Uterus (tissue), 4 donors: ENCODE measurements around the gene BDNF. TPM values are rescaled to one million over a fixed set of nuclear protein-coding genes. Genes with fewer than 3 reads are reported as not detected.
"Not testable (repeated sequence)": the region's sequence is repeated elsewhere in the genome, so short reads cannot be mapped to it uniquely, and the experiment has no call there.

Source experiments
- DNase-seq, 2 donors: peaks; one replicate each; pipeline ENCODE4 v3.0.0-alpha.2; 2019 to 2020
- H3K27ac ChIP-seq, 2 donors: fragments of 200-600 bp; sonication (generic); 1 replicate in 1 of 2; 2 replicates in 1 of 2; pipeline ENCODE4 v1.5.1; 2016 to 2018
- H3K27me3 ChIP-seq, 2 donors: fragments of 200-600 bp; sonication (generic); one replicate each; pipeline ENCODE4 v1.5.1; 2018 to 2019; ENCODE audit warnings: control low read depth in 1 of 2
- H3K36me3 ChIP-seq, 2 donors: fragments of 200-600 bp; sonication (generic); one replicate each; pipeline ENCODE4 v1.5.1; 2019; ENCODE audit warnings: control low read depth in 1 of 2
- H3K4me1 ChIP-seq, 2 donors: fragments of 200-600 bp; sonication (generic); one replicate each; pipeline ENCODE4 v1.5.1; 2018 to 2019; ENCODE audit warnings: control low read depth in 1 of 2
- H3K4me3 ChIP-seq, 2 donors: fragments of 200-600 bp; sonication (generic); 1 replicate in 1 of 2; 2 replicates in 1 of 2; pipeline ENCODE4 v1.5.1; 2018 to 2019; ENCODE audit warnings: mild to moderate bottlenecking in 1 of 2
- H3K9me3 ChIP-seq, 2 donors: fragments of 200-600 bp; sonication (generic); one replicate each; pipeline ENCODE4 v1.5.1; 2019; ENCODE audit warnings: control low read depth in 1 of 2
- CTCF ChIP-seq, 4 experiments: fragments of 200-600 bp in 2 of 4; fragments of 450-650 bp in 2 of 4; sonication (generic) in 2 of 4; IDR thresholded peaks; one replicate each; pipeline ENCODE4 v1.5.1; 2016 to 2019; ENCODE audit warnings: antibody characterized with exemption in 4 of 4, mild to moderate bottlenecking in 2 of 4, moderate library complexity in 1 of 4
- POLR2A ChIP-seq, 2 donors: fragments of 450-650 bp; IDR thresholded peaks; one replicate each; pipeline ENCODE4 v1.6.1; 2016; ENCODE audit warnings: antibody characterized with exemption in 2 of 2, mild to moderate bottlenecking in 1 of 2, moderate library complexity in 1 of 2
- intact Hi-C: fragments of 100-400 bp; cut with DNase I; formaldehyde crosslinking; loops from one replicate; pipeline ENCODE4 v1.15.1; 2023; ENCODE audit warnings: low total_unique reads
- total RNA-seq, 4 donors: library from RNA; depleted of rRNA in 3 of 4; stranded (reverse); fragments of >200 nt in 3 of 4; gene quantifications; one replicate each; pipeline versions ENCODE4 v1.1.0 to v1.2.4, GENCODE V29; 2014 to 2023
- donor health status: DM: yes; HTN: yes; CAD: no.

The BDNF gene
- total RNA-seq, 4 donors from 2014 or later, result 0.83 TPM; not detected in 3

GRCh38 chr11:27642954-27643353, 57.3 kb downstream of the BDNF start:
- H3K9me3 ChIP-seq, result no peaks in the 10 kb centered on the region
- no peak for TF ChIP-seq CTCF (IDR thresholded peaks at IDR 0.05)
- TF ChIP-seq POLR2A (IDR thresholded peaks at IDR 0.05), result no peak
- no peak overlapping the region for H3K4me3 ChIP-seq

DNA sequence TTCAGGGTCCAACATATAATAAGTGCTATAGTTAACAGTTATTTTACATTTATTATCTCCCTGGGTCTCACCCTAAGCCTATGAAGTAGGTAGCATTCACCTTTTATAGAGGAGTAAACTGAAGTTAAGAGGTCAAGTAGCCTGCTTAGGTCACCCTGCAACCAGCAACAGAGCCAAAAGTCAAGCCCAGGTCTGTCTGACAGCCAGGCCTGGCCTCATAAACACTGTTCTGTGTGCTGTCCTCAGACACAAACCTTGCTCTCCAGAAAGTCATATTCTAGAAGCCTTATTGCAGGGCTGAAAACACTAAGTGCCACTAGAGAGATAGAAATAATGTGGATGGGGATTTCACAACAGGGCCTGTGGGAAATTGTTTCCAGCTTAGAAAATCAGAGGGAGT, 59.3 kb downstream of the BDNF start:
- Histone ChIP-seq H3K27ac (no peak overlapping the region), H3K36me3 (no peaks in the 10 kb centered on the region), H3K9me3 (no peaks in the 10 kb centered on the region), H3K4me1 (no peaks in the 10 kb centered on the region), H3K27me3 (no peaks in the 10 kb centered on the region), H3K4me3 (no peak overlapping the region)
- TF ChIP-seq POLR2A (IDR thresholded peaks at IDR 0.05) (no peak), CTCF (IDR thresholded peaks at IDR 0.05) (no peak)
- DNase-seq, result no peak
- intact Hi-C loops, result no loop called here

More at GRCh38 chr11:27642954-27643353, 57.3 kb downstream of the BDNF start:
- Histone ChIP-seq H3K4me1 (no peaks in the 10 kb centered on the region), H3K27ac (no peak overlapping the region), H3K27me3 (no peaks in the 10 kb centered on the region), H3K36me3 (no peaks in the 10 kb centered on the region)
- intact Hi-C loops, result no loop called here
- no peak for DNase-seq

DNA sequence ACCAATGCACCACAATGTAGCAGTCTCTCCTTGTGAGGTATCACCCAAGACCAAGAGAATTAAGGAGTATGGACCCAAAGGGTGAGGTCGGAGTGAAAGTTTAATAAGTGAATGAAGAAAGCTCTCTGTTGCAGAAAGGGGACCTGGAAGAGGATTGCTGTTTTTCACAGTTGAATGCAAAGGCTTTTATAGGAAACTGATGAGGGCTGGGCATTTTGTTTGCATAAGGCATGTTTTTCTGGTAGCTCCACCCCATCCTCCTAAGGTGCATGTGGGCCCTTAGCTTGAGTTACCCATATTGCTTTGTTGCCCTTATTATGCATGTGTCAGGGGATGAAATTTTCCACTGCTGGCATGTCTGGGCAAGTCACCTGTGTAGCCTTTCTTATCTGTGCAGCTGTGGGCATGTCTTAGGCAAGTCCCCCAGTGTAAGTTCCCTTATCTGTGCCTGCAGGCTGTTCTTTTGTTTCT, 64.7 kb downstream of the BDNF start:
- DNase-seq, result no peak
- intact Hi-C loops, result no loop called here

GRCh38 chr11:27634776-27635175, 65.5 kb downstream of the BDNF start:
- H3K4me1 ChIP-seq, intact Hi-C loops: not testable (repeated sequence)

More for the DNA sequence above, 64.7 kb downstream of the BDNF start:
- H3K4me3 ChIP-seq, result no peak overlapping the region
- H3K27me3 ChIP-seq, result no peaks in the 10 kb centered on the region
- no peaks in the 10 kb centered on the region for H3K4me1 ChIP-seq
- TF ChIP-seq CTCF (IDR thresholded peaks at IDR 0.05), result no peak
- TF ChIP-seq POLR2A (IDR thresholded peaks at IDR 0.05), result no peak
- no peak overlapping the region for H3K27ac ChIP-seq
- no peaks in the 10 kb centered on the region for H3K36me3 ChIP-seq
- H3K9me3 ChIP-seq, result no peaks in the 10 kb centered on the region

GRCh38 chr11:27634282-27634681, 66.0 kb downstream of the BDNF start:
- H3K27me3 ChIP-seq, H3K9me3 ChIP-seq, H3K27ac ChIP-seq, intact Hi-C loops, H3K36me3 ChIP-seq, H3K4me3 ChIP-seq, DNase-seq, H3K4me1 ChIP-seq: not testable (repeated sequence)

More at GRCh38 chr11:27634776-27635175, 65.5 kb downstream of the BDNF start:
- not testable (repeated sequence) for H3K27ac ChIP-seq, H3K27me3 ChIP-seq, H3K36me3 ChIP-seq, H3K9me3 ChIP-seq, H3K4me3 ChIP-seq, DNase-seq

- H3K9me3 ChIP-seq, H3K36me3 ChIP-seq, H3K4me1 ChIP-seq, DNase-seq, H3K4me3 ChIP-seq, H3K27me3 ChIP-seq, intact Hi-C loops, H3K27ac ChIP-seq: not testable (repeated sequence)
These were observed 71.2 kb downstream of the BDNF start for GRCh38 chr11:27629023-27629422.

DNA sequence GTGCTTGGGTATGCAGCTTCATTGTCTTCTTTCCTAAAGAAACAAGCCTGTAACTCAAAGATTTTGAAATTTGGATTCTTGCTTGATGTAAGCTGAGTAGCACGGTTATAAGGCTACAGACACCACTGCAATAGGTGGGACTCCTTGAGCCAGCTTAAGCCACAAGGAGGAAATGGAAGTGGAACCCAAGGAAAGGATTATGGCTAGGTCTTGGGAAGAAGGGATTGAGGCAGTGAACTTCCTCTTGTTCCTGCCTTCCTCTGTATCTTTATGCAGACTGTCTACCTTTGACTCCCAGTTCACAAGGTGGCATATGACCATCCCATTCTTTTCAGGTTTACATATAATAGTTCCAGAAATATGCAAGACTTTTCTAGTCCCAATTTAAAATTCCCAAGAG, 72.3 kb downstream of the BDNF start:
- TF ChIP-seq CTCF (IDR thresholded peaks at IDR 0.05) (no peak), POLR2A (IDR thresholded peaks at IDR 0.05) (no peak)
- no peak for DNase-seq
- Histone ChIP-seq H3K36me3 (no peaks in the 10 kb centered on the region), H3K27ac (no peak overlapping the region), H3K4me3 (no peak overlapping the region), H3K9me3 (no peaks in the 10 kb centered on the region), H3K27me3 (no peaks in the 10 kb centered on the region), H3K4me1 (no peaks in the 10 kb centered on the region)
- intact Hi-C loops, result no loop called here
